Right atrium auricular region (tissue), 2 donors: ENCODE measurements around the gene FAM240A. TPM values are rescaled to one million over a fixed set of nuclear protein-coding genes. Genes with fewer than 3 reads are reported as not detected.

Experiments
- DNase-seq: peaks from one replicate; pipeline ENCODE4 v3.0.0-alpha.2; 2019; ENCODE audit warnings: low spot score
- H3K27ac ChIP-seq, 2 donors: fragments of 200-600 bp; sonication (generic); 1 replicate in 1 of 2; 2 replicates in 1 of 2; pipeline ENCODE4 v1.5.1; 2016 to 2019
- H3K27me3 ChIP-seq, 2 donors: fragments of 200-600 bp; sonication (generic); one replicate each; pipeline versions ENCODE4 v1.5.1 to v1.6.0; 2017 to 2019
- H3K36me3 ChIP-seq: fragments of 200-600 bp; sonication (generic); one replicate; pipeline ENCODE4 v1.5.1; 2016
- H3K4me1 ChIP-seq, 2 donors: fragments of 200-600 bp; sonication (generic); one replicate each; pipeline versions ENCODE4 v1.5.1 to v1.6.0; 2017 to 2019
- H3K4me3 ChIP-seq, 2 donors: fragments of 200-600 bp; sonication (generic); 1 replicate in 1 of 2; 2 replicates in 1 of 2; pipeline ENCODE4 v1.5.1; 2017 to 2019; ENCODE audit warnings: mild to moderate bottlenecking in 1 of 2, moderate library complexity in 1 of 2
- H3K9me3 ChIP-seq, 2 donors: fragments of 200-600 bp; sonication (generic); one replicate each; pipeline ENCODE4 v1.5.1; 2019
- CTCF ChIP-seq, 2 donors: fragments of 200-600 bp; sonication (generic); IDR thresholded peaks; one replicate each; pipeline ENCODE4 v1.5.1; 2019; ENCODE audit warnings: antibody characterized with exemption in 2 of 2
- total RNA-seq, 2 donors: library from RNA; depleted of rRNA; stranded (reverse); fragments of >200 nt; gene quantifications; one replicate each; pipeline ENCODE4 v1.1.0, GENCODE V29; 2016

The FAM240A gene
- total RNA-seq, 2 donors from 2014 or later = not detected

- no peak for DNase-seq
- no peak for TF ChIP-seq CTCF (IDR thresholded peaks at IDR 0.05)
- Histone ChIP-seq H3K4me3 (no peak overlapping the region), H3K27ac (no peak overlapping the region), H3K4me1 (no peaks in the 10 kb centered on the region), H3K9me3 (no peaks in the 10 kb centered on the region), H3K36me3 (no peaks in the 10 kb centered on the region), H3K27me3 (no peaks in the 10 kb centered on the region)
These were observed 4.7 kb upstream of the FAM240A start for GRCh38 chr3:46607603-46608028.

- no peak overlapping the region for H3K27ac ChIP-seq
- DNase-seq = no peak
- no peaks in the 10 kb centered on the region for H3K27me3 ChIP-seq
- no peak overlapping the region for H3K4me3 ChIP-seq
- H3K9me3 ChIP-seq = no peaks in the 10 kb centered on the region
- no peaks in the 10 kb centered on the region for H3K4me1 ChIP-seq
- no peaks in the 10 kb centered on the region for H3K36me3 ChIP-seq
- TF ChIP-seq CTCF (IDR thresholded peaks at IDR 0.05) = no peak
These were observed 3.1 kb upstream of the FAM240A start for GRCh38 chr3:46609212-46609721.

- Histone ChIP-seq H3K36me3 (no peaks in the 10 kb centered on the region), H3K4me3 (no peak overlapping the region), H3K27me3 (no peaks in the 10 kb centered on the region), H3K4me1 (no peaks in the 10 kb centered on the region), H3K9me3 (no peaks in the 10 kb centered on the region), H3K27ac (no peak overlapping the region)
- no peak for TF ChIP-seq CTCF (IDR thresholded peaks at IDR 0.05)
- no peak for DNase-seq
These were observed 2.2 kb upstream of the FAM240A start for GRCh38 chr3:46609944-46610722.

GRCh38 chr3:46613313-46614005, 1.1 kb downstream of the FAM240A start:
- Histone ChIP-seq H3K9me3 (no peaks in the 10 kb centered on the region), H3K36me3 (no peaks in the 10 kb centered on the region), H3K4me3 (no peak overlapping the region), H3K4me1 (no peaks in the 10 kb centered on the region), H3K27me3 (no peaks in the 10 kb centered on the region), H3K27ac (no peak overlapping the region)
- no peak for TF ChIP-seq CTCF (IDR thresholded peaks at IDR 0.05)
- no peak for DNase-seq

- Histone ChIP-seq H3K27me3 (no peaks in the 10 kb centered on the region), H3K4me1 (no peaks in the 10 kb centered on the region), H3K27ac (no peak overlapping the region), H3K9me3 (no peaks in the 10 kb centered on the region), H3K36me3 (no peaks in the 10 kb centered on the region), H3K4me3 (no peak overlapping the region)
- TF ChIP-seq CTCF (IDR thresholded peaks at IDR 0.05) = no peak
- DNase-seq = no peak
These were observed 2.1 kb downstream of the FAM240A start for GRCh38 chr3:46614431-46614830.
